WTC11 (cell line): ENCODE results near the gene NCAM2. TPM values are rescaled to one million over a fixed set of nuclear protein-coding genes. Genes with fewer than 3 reads are reported as not detected.
"Not testable (repeated sequence)": the region's sequence is repeated elsewhere in the genome, so short reads cannot be mapped to it uniquely, and the experiment has no call there.

Experiments used
- ATAC-seq: fragments of 200-7000 bp; cut with Tn5 transposase; 2 replicates; pipeline ENCODE4 v1.10.0; 2021; ENCODE audit warnings: mild to moderate bottlenecking, moderate library complexity
- CTCF ChIA-PET: fragments of 300-600 bp; sonication (Branson Sonifier 250); formaldehyde crosslinking; loops from one replicate; lab custom pipeline; 2021; ENCODE audit warnings: antibody characterized with exemption; lab: Charles Lee
- POLR2A ChIA-PET: fragments of 350-600 bp; sonication (Branson Sonifier 250); formaldehyde crosslinking; loops from one replicate; lab custom pipeline; 2021; ENCODE audit warnings: antibody characterized with exemption; lab: Charles Lee
- DNase-seq: peaks from one replicate; pipeline ENCODE4 v3.0.0; 2021; ENCODE audit warnings: low spot score
- H3K27ac Mint-ChIP-seq: 2 replicates; pipeline ENCODE4 v1.8.0; 2021; ENCODE audit warnings: mixed read lengths
- H3K27me3 Mint-ChIP-seq: 2 replicates; pipeline ENCODE4 v1.8.0; 2021; ENCODE audit warnings: low read depth, mild to moderate bottlenecking, moderate library complexity, mixed read lengths
- H3K36me3 Mint-ChIP-seq: 2 replicates; pipeline ENCODE4 v1.8.0; 2021; ENCODE audit warnings: mixed read lengths
- H3K4me1 Mint-ChIP-seq: 2 replicates; pipeline ENCODE4 v1.8.0; 2022; ENCODE audit warnings: mixed read lengths
- H3K4me3 Mint-ChIP-seq: 2 replicates; pipeline ENCODE4 v1.8.0; 2021; ENCODE audit warnings: mild to moderate bottlenecking, moderate library complexity, mixed read lengths
- H3K9me3 Mint-ChIP-seq: 2 replicates; pipeline ENCODE4 v1.8.0; 2021; ENCODE audit warnings: mixed read lengths
- ATF2 ChIP-seq: sonication (generic); formaldehyde crosslinking; IDR thresholded peaks from 2 replicates; pipeline ENCODE4 v1.8.1; 2022; ENCODE audit warnings: low read depth, missing genetic modification reagents, borderline replicate concordance
- ATF3 ChIP-seq: sonication (generic); formaldehyde crosslinking; conservative IDR thresholded peaks from 2 replicates; pipeline ENCODE4 v1.8.1; 2022; ENCODE audit warnings: mild to moderate bottlenecking, missing genetic modification reagents
- E2F1 ChIP-seq: sonication (generic); formaldehyde crosslinking; IDR thresholded peaks from 2 replicates; pipeline ENCODE4 v1.8.0; 2022; ENCODE audit warnings: mild to moderate bottlenecking, missing genetic modification reagents
- FOXJ3 ChIP-seq: sonication (generic); formaldehyde crosslinking; IDR thresholded peaks from 2 replicates; pipeline ENCODE4 v1.9.0; 2021; ENCODE audit warnings: missing genetic modification reagents, mild to moderate bottlenecking, borderline replicate concordance
- FOXK1 ChIP-seq: sonication (generic); formaldehyde crosslinking; IDR thresholded peaks from 2 replicates; pipeline ENCODE4 v1.8.0; 2022; ENCODE audit warnings: mild to moderate bottlenecking, moderate library complexity, missing genetic modification reagents
- FOXP1 ChIP-seq: sonication (generic); formaldehyde crosslinking; IDR thresholded peaks from 2 replicates; pipeline ENCODE4 v1.8.0; 2022; ENCODE audit warnings: missing genetic modification reagents, mild to moderate bottlenecking, moderate library complexity, borderline replicate concordance
- GABPB1 ChIP-seq: sonication (generic); formaldehyde crosslinking; IDR thresholded peaks from 2 replicates; pipeline ENCODE4 v1.8.1; 2023; ENCODE audit warnings: mild to moderate bottlenecking, missing genetic modification reagents
- HMGA2 ChIP-seq: fragments of 250-450 bp; sonication (Bioruptor Pico); IDR thresholded peaks from 2 replicates; pipeline ENCODE4 v1.4.0; 2021; ENCODE audit warnings: mild to moderate bottlenecking, moderate library complexity
- HMGXB4 ChIP-seq: sonication (generic); formaldehyde crosslinking; IDR thresholded peaks from 2 replicates; pipeline ENCODE4 v1.8.1; 2023; ENCODE audit warnings: mild to moderate bottlenecking, moderate library complexity, missing genetic modification reagents
- KAT7 ChIP-seq: sonication (generic); formaldehyde crosslinking; IDR thresholded peaks from 2 replicates; pipeline ENCODE4 v1.8.1; 2023; ENCODE audit warnings: missing genetic modification reagents, mild to moderate bottlenecking, borderline replicate concordance
- MAX ChIP-seq: sonication (generic); formaldehyde crosslinking; IDR thresholded peaks from 2 replicates; pipeline ENCODE4 v1.8.0; 2022; ENCODE audit warnings: mild to moderate bottlenecking, missing genetic modification reagents
- NFYB ChIP-seq: sonication (generic); formaldehyde crosslinking; conservative IDR thresholded peaks from 2 replicates; pipeline ENCODE4 v1.8.0; 2022; ENCODE audit warnings: low read depth, missing genetic modification reagents
- PRRX2 ChIP-seq: fragments of 250-450 bp; sonication (Bioruptor Pico); IDR thresholded peaks from 2 replicates; pipeline ENCODE4 v1.8.0; 2021; ENCODE audit warnings: mild to moderate bottlenecking
- SOX15 ChIP-seq: fragments of 250-450 bp; sonication (Bioruptor Pico); IDR thresholded peaks from 2 replicates; pipeline ENCODE4 v1.9.0; 2021; ENCODE audit warnings: mild to moderate bottlenecking
- ZNF121 ChIP-seq: sonication (generic); formaldehyde crosslinking; IDR thresholded peaks from 2 replicates; pipeline ENCODE4 v1.8.0; 2023; ENCODE audit warnings: missing genetic modification reagents
- ZNF138 ChIP-seq: sonication (generic); formaldehyde crosslinking; conservative IDR thresholded peaks from 2 replicates; pipeline ENCODE4 v1.8.1; 2022; ENCODE audit warnings: mild to moderate bottlenecking, moderate library complexity, missing genetic modification reagents
- ZNF219 ChIP-seq: sonication (generic); formaldehyde crosslinking; IDR thresholded peaks from 2 replicates; pipeline ENCODE4 v1.8.0; 2023; ENCODE audit warnings: missing genetic modification reagents, mild to moderate bottlenecking, borderline replicate concordance
- ZNF232 ChIP-seq: sonication (generic); formaldehyde crosslinking; IDR thresholded peaks from 2 replicates; pipeline ENCODE4 v1.8.0; 2022; ENCODE audit warnings: mild to moderate bottlenecking, missing genetic modification reagents
- ZNF396 ChIP-seq: fragments of 250-450 bp; sonication (Bioruptor Pico); IDR thresholded peaks from 2 replicates; pipeline ENCODE4 v1.8.0; 2021; ENCODE audit warnings: mild to moderate bottlenecking, moderate library complexity, borderline replicate concordance
- ZNF425 ChIP-seq: fragments of 250-450 bp; sonication (Bioruptor Pico); conservative IDR thresholded peaks from 2 replicates; pipeline ENCODE4 v1.9.0; 2021; ENCODE audit warnings: mild to moderate bottlenecking
- ZNF671 ChIP-seq: fragments of 250-450 bp; sonication (Bioruptor Pico); IDR thresholded peaks from 2 replicates; pipeline ENCODE4 v1.8.0; 2021; ENCODE audit warnings: mild to moderate bottlenecking
- total RNA-seq: library from RNA; stranded (reverse); gene quantifications from 3 replicates; pipeline ENCODE4 v1.2.3, GENCODE V29; 2021

Gene NCAM2
- total RNA-seq, 1 experiment from 2014 or later, result 1.6 TPM

- Mint-ChIP-seq H3K4me1 (no peaks in the 10 kb centered on the region), H3K4me3 (no peak overlapping the region), H3K27me3 (no peaks in the 10 kb centered on the region; the same call in 1 of the 2 replicates), H3K9me3 (peaks cover 53% of the 10 kb centered on the region), H3K36me3 (peaks cover 43% of the 10 kb centered on the region), H3K27ac (no peak overlapping the region)
- TF ChIP-seq ATF2 (CRISPR knock-in tag) (no peak), ZNF671 (CRISPR knock-in tag) (no peak), ATF3 (CRISPR knock-in tag) (no peak), NFYB (CRISPR knock-in tag) (no peak), ZNF232 (CRISPR knock-in tag) (no peak), FOXP1 (CRISPR knock-in tag) (no peak)
- POLR2A ChIA-PET, result no interaction called here
- CTCF ChIA-PET, result no interaction called here
- no peak for ATAC-seq
- DNase-seq, result no peak
These were observed 399.3 kb downstream of the NCAM2 start for GRCh38 chr21:21397464-21397863.

GRCh38 chr21:21401444-21401843, 403.2 kb downstream of the NCAM2 start:
- no peak overlapping the region for H3K27ac Mint-ChIP-seq
- H3K27me3 Mint-ChIP-seq, result no peaks in the 10 kb centered on the region; the same call in 1 of the 2 replicates

GRCh38 chr21:21402187-21402586, 404.0 kb downstream of the NCAM2 start:
- H3K4me1 Mint-ChIP-seq, H3K27ac Mint-ChIP-seq, H3K27me3 Mint-ChIP-seq, H3K4me3 Mint-ChIP-seq, ATAC-seq, DNase-seq, POLR2A ChIA-PET, CTCF ChIA-PET: not testable (repeated sequence)
- H3K36me3 Mint-ChIP-seq, result peaks cover 26% of the 10 kb centered on the region
- peaks cover 43% of the 10 kb centered on the region for H3K9me3 Mint-ChIP-seq

More at GRCh38 chr21:21401444-21401843, 403.2 kb downstream of the NCAM2 start:
- ATAC-seq, result no peak
- ChIA-PET CTCF (no interaction called here), POLR2A (no interaction called here)
- TF ChIP-seq ZNF396 (no peak), ZNF425 (CRISPR knock-in tag) (no peak)
- TF ChIP-seq, all 79 proteins: peak for 0
- no peak overlapping the region for H3K4me3 Mint-ChIP-seq
- peaks cover 49% of the 10 kb centered on the region for H3K9me3 Mint-ChIP-seq
- no peak for DNase-seq
- H3K36me3 Mint-ChIP-seq, result peaks cover 31% of the 10 kb centered on the region
- no peaks in the 10 kb centered on the region for H3K4me1 Mint-ChIP-seq

GRCh38 chr21:21404261-21404660, 406.1 kb downstream of the NCAM2 start:
- DNase-seq, POLR2A ChIA-PET, CTCF ChIA-PET, H3K4me3 Mint-ChIP-seq, H3K27ac Mint-ChIP-seq, H3K27me3 Mint-ChIP-seq, ATAC-seq, H3K4me1 Mint-ChIP-seq: not testable (repeated sequence)
- Mint-ChIP-seq H3K9me3 (peaks cover 32% of the 10 kb centered on the region), H3K36me3 (peaks cover 21% of the 10 kb centered on the region)

- peaks cover 20% of the 10 kb centered on the region for H3K9me3 Mint-ChIP-seq
- H3K4me1 Mint-ChIP-seq, result no peaks in the 10 kb centered on the region
- H3K27me3 Mint-ChIP-seq, result no peaks in the 10 kb centered on the region; the same call in 1 of the 2 replicates
- no peak overlapping the region for H3K27ac Mint-ChIP-seq
- ChIA-PET CTCF (no interaction called here), POLR2A (no interaction called here)
- DNase-seq (no peak), ATAC-seq (no peak)
- no peak overlapping the region for H3K4me3 Mint-ChIP-seq
- peaks cover 14% of the 10 kb centered on the region for H3K36me3 Mint-ChIP-seq
- TF ChIP-seq ZNF121 (CRISPR knock-in tag) (no peak), HMGA2 (CRISPR knock-in tag) (no peak), MAX (CRISPR knock-in tag) (no peak), ZNF138 (no peak), FOXJ3 (CRISPR knock-in tag) (no peak), E2F1 (CRISPR knock-in tag) (no peak), FOXK1 (CRISPR knock-in tag) (no peak), ZNF219 (CRISPR knock-in tag) (no peak), KAT7 (CRISPR knock-in tag) (no peak), HMGXB4 (CRISPR knock-in tag) (no peak), SOX15 (no peak), GABPB1 (CRISPR knock-in tag) (no peak), PRRX2 (CRISPR knock-in tag) (no peak)
These were observed 408.7 kb downstream of the NCAM2 start for GRCh38 chr21:21406921-21407320.
